GM06990 (cell line): Measurements from ENCODE around the gene ARHGAP22.

Experiments
- DNase-seq: peaks from one replicate; pipeline ENCODE4 v3.0.0-alpha.2; 2011; ENCODE audit not compliant: insufficient read length; ENCODE audit errors: extremely low read depth
- H3K27me3 ChIP-seq: replicated peaks from 2 replicates; pipeline ENCODE4 v1.6.0; 2011; ENCODE audit warnings: low read length; ENCODE audit not compliant: control insufficient read depth, insufficient read depth
- H3K36me3 ChIP-seq: 2 replicates; pipeline ENCODE4 v1.5.1; 2011; ENCODE audit warnings: low read length; ENCODE audit not compliant: control insufficient read depth, insufficient read depth
- H3K4me3 ChIP-seq: replicated peaks from 2 replicates; pipeline ENCODE4 v1.5.1; 2011; ENCODE audit warnings: low read depth, mild to moderate bottlenecking, control low read depth, low read length
- CTCF ChIP-seq: IDR thresholded peaks from 2 replicates; pipeline ENCODE4 v1.5.1; 2011; ENCODE audit warnings: low read length, control low read depth, mild to moderate bottlenecking, inconsistent platforms; ENCODE audit not compliant: insufficient read depth, poor library complexity, severe bottlenecking

ARHGAP22 gene

GRCh38 chr10:48494073-48494472 is 110.8 kb downstream of the ARHGAP22 start:
- DNase-seq, result no peak

GRCh38 chr10:48493083-48493871 is 111.6 kb downstream of the ARHGAP22 start:
- Histone ChIP-seq H3K4me3 (no peak overlapping the region), H3K36me3 (no peaks in the 10 kb centered on the region), H3K27me3 (no peaks in the 10 kb centered on the region; the same call in 1 of the 2 replicates)
- no peak for TF ChIP-seq CTCF
- DNase-seq, result no peak

More at GRCh38 chr10:48494073-48494472, 110.8 kb downstream of the ARHGAP22 start:
- no peak for TF ChIP-seq CTCF
- H3K27me3 ChIP-seq, result no peaks in the 10 kb centered on the region; the same call in 1 of the 2 replicates
- H3K4me3 ChIP-seq, result no peak overlapping the region
- H3K36me3 ChIP-seq, result no peaks in the 10 kb centered on the region

GRCh38 chr10:48492201-48492600 is 112.7 kb downstream of the ARHGAP22 start:
- no peak for DNase-seq
- no peaks in the 10 kb centered on the region for H3K36me3 ChIP-seq
- H3K4me3 ChIP-seq, result no peak overlapping the region
- TF ChIP-seq CTCF, result no peak
- H3K27me3 ChIP-seq, result no peaks in the 10 kb centered on the region; the same call in none of the 2 replicates

GRCh38 chr10:48491392-48492139 is 113.3 kb downstream of the ARHGAP22 start:
- TF ChIP-seq CTCF, result no peak
- no peak overlapping the region for H3K4me3 ChIP-seq
- DNase-seq, result no peak
- no peaks in the 10 kb centered on the region; the same call in none of the 2 replicates for H3K27me3 ChIP-seq
- H3K36me3 ChIP-seq, result no peaks in the 10 kb centered on the region

GRCh38 chr10:48490946-48491345 is 113.9 kb downstream of the ARHGAP22 start:
- no peak for DNase-seq
- Histone ChIP-seq H3K27me3 (no peaks in the 10 kb centered on the region; the same call in none of the 2 replicates), H3K4me3 (no peak overlapping the region), H3K36me3 (no peaks in the 10 kb centered on the region)
- TF ChIP-seq CTCF, result no peak
